Measurements from ENCODE around the gene FAM20A. TPM values are rescaled to one million over a fixed set of nuclear protein-coding genes. Genes with fewer than 3 reads are reported as not detected.

Gene FAM20A
- total and polyA plus RNA-seq, 2 experiments from 2014 or later: 9.3 to 10.9 TPM

GRCh38 chr17:68513932-68514331 lies 87.2 kb downstream of the FAM20A start:
- peak overlapping the region; percentile 99 for H3K4me3 ChIP-seq
- H3K9ac ChIP-seq: peak overlapping the region; percentile 97
- no peak for TF ChIP-seq EZH2phosphoT487 (IDR thresholded peaks at IDR 0.05; ENCODE audit: insufficient read depth, low read depth)
- no peak for TF ChIP-seq EZH2 (IDR thresholded peaks at IDR 0.05; ENCODE audit: insufficient read depth, poor library complexity, severe bottlenecking)
- peaks cover 30% of the 10 kb centered on the region for H3K4me1 ChIP-seq (ENCODE audit: insufficient read depth)
- H3F3A ChIP-seq (ENCODE audit: insufficient read depth): peaks cover 28% of the 10 kb centered on the region
- DNase-seq: no peak
- H3K4me2 ChIP-seq (ENCODE audit: unreplicated experiment): peak overlapping the region; percentile 95
- peak overlapping the region; percentile 95 for H3K27ac ChIP-seq
- H3K36me3 ChIP-seq (ENCODE audit: low read depth): peaks cover 33% of the 10 kb centered on the region
- in situ Hi-C loops (cut with MboI): no loop called here
- 2 to 3% methylated on average over 3 of the region's 3 CpGs for WGBS, 2 experiments (ENCODE audit: low coverage in 1 of 2, low lambda C conversion rate in 2 of 2, missing lambda C conversion rate in 2 of 2)
- H3K9me2 ChIP-seq (ENCODE audit: insufficient read depth): no peaks in the 10 kb centered on the region
- H3K79me2 ChIP-seq (ENCODE audit: insufficient read depth): peaks cover 67% of the 10 kb centered on the region
- H4K20me1 ChIP-seq (ENCODE audit: insufficient read depth): peaks cover 30% of the 10 kb centered on the region; the same call in 1 of the 2 replicates
- no peaks in the 10 kb centered on the region for H3K9me3 ChIP-seq (ENCODE audit: low read depth)
- no peak overlapping the region for H2AFZ ChIP-seq
- H3K27me3 ChIP-seq (replicated peaks; ENCODE audit: insufficient read depth): no peaks in the 10 kb centered on the region

- in situ Hi-C loops (cut with MboI): no loop called here
- Histone ChIP-seq H3K79me2 (ENCODE audit: insufficient read depth) (peaks cover 58% of the 10 kb centered on the region), H3K27ac (peak overlapping the region; percentile 95), H3K4me2 (ENCODE audit: unreplicated experiment) (peak overlapping the region; percentile 95), H3K9ac (peak overlapping the region; percentile 97), H3K4me1 (ENCODE audit: insufficient read depth) (peaks cover 30% of the 10 kb centered on the region), H3F3A (ENCODE audit: insufficient read depth) (peaks cover 29% of the 10 kb centered on the region), H4K20me1 (ENCODE audit: insufficient read depth) (peaks cover 30% of the 10 kb centered on the region; the same call in 1 of the 2 replicates), H3K36me3 (ENCODE audit: low read depth) (peaks cover 27% of the 10 kb centered on the region), H3K9me2 (ENCODE audit: insufficient read depth) (no peaks in the 10 kb centered on the region), H2AFZ (peak overlapping the region; percentile 97; the same call in 1 of the 2 replicates), H3K27me3 (replicated peaks; ENCODE audit: insufficient read depth) (no peaks in the 10 kb centered on the region), H3K4me3 (peak overlapping the region; percentile 99), H3K9me3 (ENCODE audit: low read depth) (no peaks in the 10 kb centered on the region)
- TF ChIP-seq EZH2 (IDR thresholded peaks at IDR 0.05; ENCODE audit: insufficient read depth, poor library complexity, severe bottlenecking) (no peak), EZH2phosphoT487 (IDR thresholded peaks at IDR 0.05; ENCODE audit: insufficient read depth, low read depth) (no peak)
- DNase-seq: peak; percentile 69
- WGBS, 2 experiments (ENCODE audit: low coverage in 1 of 2, low lambda C conversion rate in 2 of 2, missing lambda C conversion rate in 2 of 2): 1% methylated on average over 20 of the region's 20 CpGs
Observed at GRCh38 chr17:68512960-68513474, 88.2 kb downstream of the FAM20A start.

GRCh38 chr17:68512247-68512959 lies 88.8 kb downstream of the FAM20A start, which contains the start of gene PRKAR1A:
Gene PRKAR1A, plus strand, starts transcription at chr17:68512430. Its CDS starts 2,970 bp downstream, at chr17:68515400.
- Histone ChIP-seq H3K9ac (peak within 1 kb of the TSS; percentile 97), H3F3A (ENCODE audit: insufficient read depth) (peaks cover 35% of the 10 kb centered on the region), H3K27me3 (replicated peaks; ENCODE audit: insufficient read depth) (no peaks in the 10 kb centered on the region), H3K27ac (peak within 1 kb of the TSS; percentile 95), H3K4me3 (peak within 1 kb of the TSS; percentile 99), H3K36me3 (ENCODE audit: low read depth) (peaks cover 23% of the 10 kb centered on the region), H4K20me1 (ENCODE audit: insufficient read depth) (peaks cover 30% of the 10 kb centered on the region; the same call in 1 of the 2 replicates), H2AFZ (peak within 1 kb of the TSS; percentile 97), H3K4me2 (ENCODE audit: unreplicated experiment) (peak within 1 kb of the TSS; percentile 95), H3K79me2 (ENCODE audit: insufficient read depth) (peaks cover 51% of the 10 kb centered on the region), H3K4me1 (ENCODE audit: insufficient read depth) (peaks cover 30% of the 10 kb centered on the region), H3K9me2 (ENCODE audit: insufficient read depth) (no peaks in the 10 kb centered on the region), H3K9me3 (ENCODE audit: low read depth) (no peaks in the 10 kb centered on the region)
- in situ Hi-C loops (cut with MboI): no loop called here
- peak; percentile 97 for DNase-seq
- TF ChIP-seq EZH2 (IDR thresholded peaks at IDR 0.05; ENCODE audit: insufficient read depth, poor library complexity, severe bottlenecking) (no peak), EZH2phosphoT487 (IDR thresholded peaks at IDR 0.05; ENCODE audit: insufficient read depth, low read depth) (no peak)
- 2% methylated on average over 49 to 52 of the region's 81 CpGs for WGBS, 2 experiments (ENCODE audit: low coverage in 1 of 2, low lambda C conversion rate in 2 of 2, missing lambda C conversion rate in 2 of 2)

- WGBS, 2 experiments (ENCODE audit: low coverage in 1 of 2, low lambda C conversion rate in 2 of 2, missing lambda C conversion rate in 2 of 2): 0 to 3% methylated on average over 29 to 49 of the region's 49 CpGs
- Histone ChIP-seq H3K4me2 (ENCODE audit: unreplicated experiment) (peak overlapping the region; percentile 95), H3K79me2 (ENCODE audit: insufficient read depth) (peaks cover 45% of the 10 kb centered on the region), H3K9me2 (ENCODE audit: insufficient read depth) (no peaks in the 10 kb centered on the region), H4K20me1 (ENCODE audit: insufficient read depth) (peaks cover 24% of the 10 kb centered on the region; the same call in 1 of the 2 replicates), H3K4me3 (peak overlapping the region; percentile 99), H3K4me1 (ENCODE audit: insufficient read depth) (peaks cover 28% of the 10 kb centered on the region), H3K27ac (peak overlapping the region; percentile 95), H3K9ac (peak overlapping the region; percentile 97), H2AFZ (peak overlapping the region; percentile 97), H3K9me3 (ENCODE audit: low read depth) (no peaks in the 10 kb centered on the region), H3K36me3 (ENCODE audit: low read depth) (peaks cover 18% of the 10 kb centered on the region), H3K27me3 (replicated peaks; ENCODE audit: insufficient read depth) (no peaks in the 10 kb centered on the region), H3F3A (ENCODE audit: insufficient read depth) (peaks cover 37% of the 10 kb centered on the region)
- TF ChIP-seq EZH2phosphoT487 (IDR thresholded peaks at IDR 0.05; ENCODE audit: insufficient read depth, low read depth): no peak
- no peak for TF ChIP-seq EZH2 (IDR thresholded peaks at IDR 0.05; ENCODE audit: insufficient read depth, poor library complexity, severe bottlenecking)
- in situ Hi-C loops (cut with MboI): no loop called here
- DNase-seq: peak; percentile 80
Observed at GRCh38 chr17:68511671-68512246, 89.4 kb downstream of the FAM20A start.

All from GM23248 (cell line).